Endothelial cell of umbilical vein (primary cell): Measurements from ENCODE around the gene PTCH2. TPM values are rescaled to one million over a fixed set of nuclear protein-coding genes. Genes with fewer than 3 reads are reported as not detected.
"Not testable (repeated sequence)": the region's sequence is repeated elsewhere in the genome, so short reads cannot be mapped to it uniquely, and the experiment has no call there.

Experiments
- BruUV-seq: library from RNA; stranded (reverse); fragments of 400-500 nt; replicated peaks from 2 replicates; lab custom pipeline; 2021; lab: Mats Ljungman, UMichigan
- CTCF ChIA-PET: fragments of 300-600, 350-600 bp; sonication (Branson Sonifier 250); formaldehyde crosslinking; loops from one replicate; lab custom pipeline; 2021; ENCODE audit warnings: antibody characterized with exemption, inconsistent platforms; lab: Charles Lee
- POLR2A ChIA-PET: fragments of 300-600, 350-600 bp; sonication (Branson Sonifier 250); formaldehyde crosslinking; loops from one replicate; lab custom pipeline; 2021; ENCODE audit warnings: antibody characterized with exemption, inconsistent platforms; lab: Charles Lee
- DNase-seq: peaks from one replicate; pipeline ENCODE4 v3.0.0-alpha.2; 2011; ENCODE audit warnings: low read depth, low spot score
- FAIRE-seq: peaks from 2 replicates; lab custom pipeline; 2011; peaks lifted over from hg19 to GRCh38; lab: Jason Lieb, UNC
- H2AFZ ChIP-seq: 2 replicates; pipeline ENCODE4 v1.6.0; 2012; ENCODE audit warnings: low read depth, low read length, control low read depth, inconsistent platforms
- H3K27ac ChIP-seq: 2 replicates; pipeline ENCODE4 v1.5.1; 2011; ENCODE audit warnings: low read depth, mild to moderate bottlenecking, control low read depth, low read length, moderate library complexity; ENCODE audit not compliant: insufficient read depth
- H3K27me3 ChIP-seq, 2 experiments: 2 replicates each; pipeline versions ENCODE4 v1.6.0 to v1.6.1; 2011; ENCODE audit warnings: low read length in 2 of 2, mixed read lengths in 1 of 2; ENCODE audit not compliant: control insufficient read depth in 2 of 2, insufficient read depth in 2 of 2
- H3K36me3 ChIP-seq, 2 experiments: 2 replicates in 1 of 2; 3 replicates in 1 of 2; pipeline ENCODE4 v1.5.1; 2011; ENCODE audit warnings: low read length in 2 of 2, mild to moderate bottlenecking in 1 of 2, moderate library complexity in 1 of 2; ENCODE audit not compliant: control insufficient read depth in 2 of 2, insufficient read depth in 2 of 2; ENCODE audit errors: extremely low read depth in 1 of 2
- H3K4me1 ChIP-seq: 3 replicates; pipeline ENCODE4 v1.5.1; 2011; ENCODE audit warnings: mild to moderate bottlenecking, low read length; ENCODE audit not compliant: control insufficient read depth, insufficient read depth; ENCODE audit errors: extremely low read depth
- H3K4me2 ChIP-seq: 2 replicates; pipeline ENCODE4 v1.6.1; 2011; ENCODE audit warnings: low read length, control low read depth, mixed read lengths; ENCODE audit not compliant: insufficient read depth
- H3K4me3 ChIP-seq, 3 experiments: fragments of 200-600 bp in 1 of 3; sonication (generic), shearing (Covaris generic) in 1 of 3; replicated peaks in 1 of 3; 2 replicates each; pipeline ENCODE4 v1.5.1; 2011 to 2016; ENCODE audit warnings: control low read depth in 3 of 3, low read length in 3 of 3, mild to moderate bottlenecking in 2 of 3, inconsistent platforms in 1 of 3, low read depth in 1 of 3, moderate library complexity in 1 of 3; ENCODE audit not compliant: insufficient read depth in 1 of 3
- H3K79me2 ChIP-seq: 2 replicates; pipeline ENCODE4 v1.6.0; 2012; ENCODE audit warnings: low read length, inconsistent platforms; ENCODE audit not compliant: control insufficient read depth, insufficient read depth
- H3K9ac ChIP-seq: replicated peaks from 2 replicates; pipeline ENCODE3; 2011; ENCODE audit warnings: low read length, control low read depth; ENCODE audit not compliant: insufficient read depth; ENCODE audit errors: extremely low read depth
- H3K9me1 ChIP-seq: replicated peaks from 3 replicates; pipeline ENCODE4 v1.6.0; 2011; ENCODE audit warnings: mild to moderate bottlenecking, low read length; ENCODE audit not compliant: control insufficient read depth, insufficient read depth; ENCODE audit errors: extremely low read depth
- H3K9me3 ChIP-seq: replicated peaks from 2 replicates; pipeline ENCODE4 v1.5.1; 2012; ENCODE audit warnings: low read length, inconsistent platforms; ENCODE audit not compliant: control insufficient read depth, insufficient read depth
- H4K20me1 ChIP-seq: replicated peaks from 2 replicates; pipeline ENCODE3; 2011; ENCODE audit warnings: mild to moderate bottlenecking, low read length; ENCODE audit not compliant: control insufficient read depth, insufficient read depth; ENCODE audit errors: extremely low read depth
- CTCF ChIP-seq, 2 donors: IDR thresholded peaks; 1 replicate in 1 of 2; 2 replicates in 1 of 2; pipeline ENCODE4 v1.5.1; 2011; ENCODE audit warnings: low read length in 2 of 2, mild to moderate bottlenecking in 2 of 2, moderate library complexity in 2 of 2, control low read depth in 1 of 2, inconsistent platforms in 1 of 2, low read depth in 1 of 2; ENCODE audit not compliant: insufficient read depth in 1 of 2; ENCODE audit errors: extremely low read depth in 1 of 2
- JUN ChIP-seq: IDR thresholded peaks from 2 replicates; pipeline ENCODE4 v1.6.1; 2011; ENCODE audit warnings: borderline replicate concordance, low read depth; ENCODE audit not compliant: insufficient read length, insufficient read depth
- dilution Hi-C: fragments of 300-500 bp; cut with MboI; formaldehyde crosslinking; loops from one replicate; pipeline ENCODE4 v1.15.0; 2019; ENCODE audit warnings: low sequenced_read_pairs; ENCODE audit not compliant: extremely low pct_ligation_motif_present
- intact Hi-C: fragments of 100-400 bp; cut with micrococcal nuclease; formaldehyde crosslinking; loops from one replicate; pipeline ENCODE4 v1.10.0; 2022
- polyA plus RNA-seq, 4 experiments: library from polyadenylated mRNA; depleted of rRNA in 3 of 4; stranded (reverse) in 3 of 4; unstranded in 1 of 4; fragments of >200 nt; gene quantifications; 2 replicates each; pipeline versions ENCODE4 v1.2.1 to v1.2.3, GENCODE V29; 2011 to 2012; ENCODE audit warnings: missing spikeins in 1 of 4
- total RNA-seq: library from RNA; stranded (reverse); gene quantifications from 2 replicates; pipeline ENCODE4 v1.2.3, GENCODE V29; 2021

PTCH2 gene
- total and polyA plus RNA-seq, 2 donors (not counting 3 experiments of a cell fraction or from before 2014, with no cell fraction given) = 1.8 TPM

GRCh38 chr1:44838294-44838693 lies 4.8 kb downstream of the PTCH2 start:
- H3K36me3 ChIP-seq, DNase-seq, H4K20me1 ChIP-seq, H2AFZ ChIP-seq, H3K9me3 ChIP-seq, dilution Hi-C loops, H3K27ac ChIP-seq, POLR2A ChIA-PET, H3K27me3 ChIP-seq, BruUV-seq, FAIRE-seq, H3K4me2 ChIP-seq, H3K9ac ChIP-seq, H3K79me2 ChIP-seq, H3K4me1 ChIP-seq, H3K4me3 ChIP-seq, H3K9me1 ChIP-seq: not testable (repeated sequence)
- CTCF ChIA-PET = interaction anchor here (0.9 to 4.1 kb wide), 2 partner anchors 38 to 173 kb away, joined by 3 to 60 read pairs; partner anchors contain the start of genes HECTD3, PLK3 and UROD
- intact Hi-C loops = loop anchor here (10.0 kb wide), 1 partner anchor 657 kb away; the partner anchor contains the start of gene TESK2

- Histone ChIP-seq H3K4me1 (no peaks in the 10 kb centered on the region), H3K27me3 (no peaks in the 10 kb centered on the region), H4K20me1 (no peaks in the 10 kb centered on the region), H2AFZ (peak overlapping the region; percentile 7), H3K79me2 (no peaks in the 10 kb centered on the region), H3K9ac (no peak overlapping the region), H3K9me3 (no peaks in the 10 kb centered on the region), H3K4me3 (no peak overlapping the region), H3K9me1 (no peaks in the 10 kb centered on the region), H3K36me3 (no peaks in the 10 kb centered on the region), H3K27ac (no peak overlapping the region), H3K4me2 (no peak overlapping the region)
- dilution Hi-C loops (no loop called here), intact Hi-C loops (loop anchor here (1.0 to 10.0 kb wide), 5 partner anchors 43 to 659 kb away; partner anchors contain the start of genes EIF2B3, TESK2 and UROD)
- POLR2A ChIA-PET = interaction anchor here (0.9 kb wide), 1 partner anchor 175 kb away, joined by 3 read pairs; the partner anchor contains the start of gene HECTD3
- TF ChIP-seq CTCF (IDR thresholded peaks at IDR 0.05; ENCODE audit: extremely low read depth in 1 of 2, insufficient read depth in 1 of 2, low read depth in 1 of 2, low read length in 2 of 2) (peak; percentile 85 to 93), JUN (no peak)
- peak; percentile 88 for DNase-seq
- CTCF ChIA-PET = interaction anchor here (0.6 to 4.1 kb wide), 27 partner anchors 12 to 656 kb away, joined by 3 to 60 read pairs (median 4); partner anchors contain the start of genes BTBD19, EIF2B3, HECTD3 and PLK3
- BruUV-seq = no TSS peak
- peak; percentile 96 for FAIRE-seq
Observed at GRCh38 chr1:44835738-44836675, 7.0 kb downstream of the PTCH2 start.
